T-helper 2 cell treated with Interferon-gamma antibody and Interleukin-4, amounts not matched to agents 5 μg/mL and 100 μg/mL, for 36 hours (primary cell): ENCODE results near the gene BUB1B.
"Not testable (repeated sequence)": the region's sequence is repeated elsewhere in the genome, so short reads cannot be mapped to it uniquely, and the experiment has no call there.

ENCODE experiments used
- DNase-seq: peaks from one replicate; pipeline ENCODE4 v3.0.0; 2021; ENCODE audit warnings: low spot score
- H3K27ac Mint-ChIP-seq: one replicate; pipeline ENCODE4 v1.8.0; 2021; ENCODE audit warnings: mild to moderate bottlenecking, mixed read lengths
- H3K27me3 Mint-ChIP-seq: one replicate; pipeline ENCODE4 v1.8.0; 2021; ENCODE audit warnings: low read depth, mixed read lengths
- H3K36me3 Mint-ChIP-seq: one replicate; pipeline ENCODE4 v1.8.0; 2021; ENCODE audit warnings: low read depth, mixed read lengths
- H3K4me1 Mint-ChIP-seq: one replicate; pipeline ENCODE4 v1.8.0; 2021; ENCODE audit warnings: low read depth, mixed read lengths
- H3K4me3 Mint-ChIP-seq: one replicate; pipeline ENCODE4 v1.8.0; 2022; ENCODE audit warnings: mild to moderate bottlenecking, moderate library complexity, mixed read lengths
- H3K9me3 Mint-ChIP-seq: one replicate; pipeline ENCODE4 v1.8.0; 2021; ENCODE audit warnings: mixed read lengths

BUB1B gene

DNA sequence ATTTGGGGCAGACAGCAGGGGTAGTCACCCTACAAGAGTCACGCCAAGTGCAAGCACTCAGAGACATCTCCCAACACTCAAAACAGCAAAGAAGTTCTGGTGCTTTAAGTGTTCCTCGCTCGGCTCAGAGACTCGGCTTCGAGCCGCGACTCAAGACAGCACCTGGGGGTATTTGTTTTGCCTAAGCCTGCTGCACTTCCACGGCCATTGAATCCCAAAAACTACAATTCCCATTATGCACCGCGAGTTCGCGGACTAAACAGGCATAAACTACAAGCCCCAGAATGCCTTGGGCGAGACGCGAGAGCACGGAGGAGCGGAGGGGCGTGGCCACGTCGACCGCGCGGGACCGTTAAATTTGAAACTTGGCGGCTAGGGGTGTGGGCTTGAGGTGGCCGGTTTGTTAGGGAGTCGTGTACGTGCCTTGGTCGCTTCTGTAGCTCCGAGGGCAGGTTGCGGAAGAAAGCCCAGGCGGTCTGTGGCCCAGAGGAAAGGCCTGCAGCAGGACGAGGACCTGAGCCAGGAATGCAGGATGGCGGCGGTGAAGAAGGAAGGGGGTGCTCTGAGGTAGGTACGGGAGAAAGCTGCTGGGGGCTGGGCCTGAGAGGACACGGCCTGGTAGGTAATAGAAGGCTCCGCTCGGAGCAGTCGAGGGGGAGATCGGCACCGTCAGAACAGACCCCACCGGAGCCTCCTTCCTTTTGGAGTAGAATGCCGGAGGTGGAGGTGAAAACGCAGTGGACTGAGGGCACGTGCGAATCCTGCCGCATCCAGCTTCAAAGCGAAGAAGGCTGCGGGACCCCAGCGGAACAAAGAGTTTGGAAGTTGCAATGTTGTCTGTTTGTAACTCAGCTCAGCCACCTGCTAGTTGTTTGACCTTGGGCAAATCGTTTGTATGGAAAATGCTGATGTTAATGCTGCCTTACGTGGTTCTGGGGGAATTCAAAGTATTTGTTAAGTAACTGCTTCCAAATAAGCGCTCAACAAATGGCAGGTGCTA lies at the start of gene BUB1B:
Gene BUB1B, plus strand, starts transcription at position 381 of the 1,000 bp plus-strand sequence. Its CDS starts 152 bp downstream, at position 533.
- peak; percentile 93 for DNase-seq
- no peak within 1 kb of the TSS for H3K4me3 Mint-ChIP-seq
- H3K27ac Mint-ChIP-seq = no peak within 1 kb of the TSS
- H3K36me3 Mint-ChIP-seq = peaks cover 19% of the 10 kb centered on the region
- H3K27me3 Mint-ChIP-seq = no peaks in the 10 kb centered on the region
- H3K9me3 Mint-ChIP-seq = no peaks in the 10 kb centered on the region
- H3K4me1 Mint-ChIP-seq = peaks cover 9% of the 10 kb centered on the region

- Mint-ChIP-seq H3K27ac (no peak overlapping the region), H3K4me3 (no peak overlapping the region), H3K9me3 (no peaks in the 10 kb centered on the region), H3K27me3 (peaks cover 6% of the 10 kb centered on the region), H3K36me3 (no peaks in the 10 kb centered on the region), H3K4me1 (peaks cover 42% of the 10 kb centered on the region)
- DNase-seq = no peak
Measured at GRCh38 chr15:40111888-40112287, 49.0 kb upstream of the BUB1B start.

DNA sequence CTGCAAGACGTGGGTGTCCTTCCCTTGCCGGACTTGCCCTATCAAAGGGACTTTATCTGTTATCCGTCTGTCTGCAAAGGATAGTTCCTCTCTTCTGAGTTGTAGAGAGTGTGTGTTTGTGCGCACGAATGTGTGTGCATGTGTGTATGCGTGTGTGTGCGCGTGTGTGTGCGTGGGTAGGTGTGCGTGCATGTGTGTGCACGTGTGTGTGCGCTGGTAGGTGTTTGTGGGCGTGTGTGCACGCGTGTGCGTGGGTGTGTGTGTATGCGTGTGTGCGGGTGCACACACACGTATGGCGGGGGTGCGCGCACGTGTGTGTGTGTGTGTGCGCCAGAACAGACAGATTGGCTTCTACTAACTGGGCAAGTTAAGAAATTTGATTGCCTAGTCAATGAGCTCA lies 48.1 kb upstream of the BUB1B start:
- DNase-seq = no peak
- no peak overlapping the region for H3K4me3 Mint-ChIP-seq
- peaks cover 6% of the 10 kb centered on the region for H3K27me3 Mint-ChIP-seq
- H3K9me3 Mint-ChIP-seq = no peaks in the 10 kb centered on the region
- no peaks in the 10 kb centered on the region for H3K36me3 Mint-ChIP-seq
- H3K27ac Mint-ChIP-seq = no peak overlapping the region
- H3K4me1 Mint-ChIP-seq = peaks cover 40% of the 10 kb centered on the region

DNA sequence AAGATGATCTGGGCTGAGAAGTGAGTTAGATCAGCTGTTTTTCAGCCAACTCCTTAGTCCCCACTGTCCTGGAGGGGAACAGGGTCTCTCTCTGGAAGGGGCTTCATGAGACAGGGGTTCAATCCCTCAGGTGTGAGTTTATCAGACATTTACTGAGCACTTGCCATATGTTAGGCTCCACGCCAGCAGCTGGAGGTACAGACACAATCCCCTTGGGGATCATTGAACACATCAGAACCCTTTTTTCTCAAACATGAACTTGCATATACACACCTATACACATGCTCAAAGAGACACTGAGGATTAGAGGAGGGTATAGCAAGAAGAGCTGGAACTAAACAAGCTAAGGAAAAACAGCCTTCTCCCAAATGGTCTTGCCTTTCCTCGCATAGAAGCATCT lies 46.7 kb upstream of the BUB1B start:
- Mint-ChIP-seq H3K27me3 (peaks cover 6% of the 10 kb centered on the region), H3K27ac (no peak overlapping the region), H3K4me3 (no peak overlapping the region), H3K4me1 (peaks cover 30% of the 10 kb centered on the region), H3K36me3 (no peaks in the 10 kb centered on the region), H3K9me3 (no peaks in the 10 kb centered on the region)
- DNase-seq = no peak

DNA sequence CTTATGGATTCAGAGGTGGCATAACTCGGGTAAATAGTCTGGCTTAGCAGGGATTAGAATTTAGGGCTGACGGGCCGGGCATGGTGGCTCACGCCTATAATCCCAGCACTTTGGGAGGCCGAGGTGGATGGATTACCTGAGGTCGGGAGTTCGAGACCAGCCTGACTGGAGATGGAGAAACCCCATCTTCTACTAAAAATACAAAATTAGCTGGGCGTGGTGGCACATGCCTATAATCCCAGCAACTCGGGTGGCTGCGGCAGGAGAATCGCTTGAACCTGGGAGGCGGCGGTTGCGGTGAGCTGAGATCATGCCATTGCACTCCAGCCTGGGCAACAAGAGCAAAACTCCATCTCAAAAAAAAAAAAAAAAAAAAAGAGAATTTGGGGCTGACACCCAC lies 45.8 kb upstream of the BUB1B start:
- not testable (repeated sequence) for DNase-seq, H3K9me3 Mint-ChIP-seq, H3K27me3 Mint-ChIP-seq, H3K36me3 Mint-ChIP-seq, H3K27ac Mint-ChIP-seq, H3K4me3 Mint-ChIP-seq
- peaks cover 26% of the 10 kb centered on the region for H3K4me1 Mint-ChIP-seq

- peaks cover 6% of the 10 kb centered on the region for H3K27me3 Mint-ChIP-seq
- peak overlapping the region; percentile 72 for H3K4me3 Mint-ChIP-seq
- DNase-seq = peak; percentile 63
- H3K27ac Mint-ChIP-seq = peak overlapping the region; percentile 89
- H3K9me3 Mint-ChIP-seq = no peaks in the 10 kb centered on the region
- no peaks in the 10 kb centered on the region for H3K36me3 Mint-ChIP-seq
- peaks cover 26% of the 10 kb centered on the region for H3K4me1 Mint-ChIP-seq
Measured at GRCh38 chr15:40115670-40116093, 45.2 kb upstream of the BUB1B start.

DNA sequence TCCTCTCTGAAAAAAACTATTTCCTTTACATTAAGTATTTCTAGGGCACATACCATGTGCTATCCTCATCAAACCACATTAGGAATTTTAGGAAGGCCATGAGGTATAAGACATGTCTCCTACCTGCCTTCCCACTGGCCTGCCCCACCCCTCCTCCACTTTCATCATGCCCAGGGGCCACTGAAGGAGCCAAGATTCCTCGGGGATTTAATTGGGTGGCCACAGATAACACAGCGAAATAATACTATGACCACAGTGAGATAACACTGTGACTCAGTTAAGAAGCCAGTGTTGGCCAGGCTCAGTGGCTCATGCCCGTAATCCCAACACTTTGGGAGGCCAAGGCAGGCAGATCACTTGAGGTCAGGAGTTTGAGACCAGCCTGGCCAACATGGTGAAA lies 42.4 kb upstream of the BUB1B start:
- peaks cover 11% of the 10 kb centered on the region for H3K27me3 Mint-ChIP-seq
- no peak for DNase-seq
- no peak overlapping the region for H3K4me3 Mint-ChIP-seq
- no peaks in the 10 kb centered on the region for H3K9me3 Mint-ChIP-seq
- H3K36me3 Mint-ChIP-seq = no peaks in the 10 kb centered on the region
- peaks cover 23% of the 10 kb centered on the region for H3K4me1 Mint-ChIP-seq
- no peak overlapping the region for H3K27ac Mint-ChIP-seq

- H3K9me3 Mint-ChIP-seq = no peaks in the 10 kb centered on the region
- H3K4me1 Mint-ChIP-seq = peaks cover 2% of the 10 kb centered on the region
- no peak overlapping the region for H3K4me3 Mint-ChIP-seq
- H3K36me3 Mint-ChIP-seq = no peaks in the 10 kb centered on the region
- no peak for DNase-seq
- peaks cover 11% of the 10 kb centered on the region for H3K27me3 Mint-ChIP-seq
- H3K27ac Mint-ChIP-seq = no peak overlapping the region
Measured at GRCh38 chr15:40121911-40122638, 38.8 kb upstream of the BUB1B start.

GRCh38 chr15:40122989-40123388 lies 37.9 kb upstream of the BUB1B start:
- peaks cover 11% of the 10 kb centered on the region for H3K27me3 Mint-ChIP-seq

DNA sequence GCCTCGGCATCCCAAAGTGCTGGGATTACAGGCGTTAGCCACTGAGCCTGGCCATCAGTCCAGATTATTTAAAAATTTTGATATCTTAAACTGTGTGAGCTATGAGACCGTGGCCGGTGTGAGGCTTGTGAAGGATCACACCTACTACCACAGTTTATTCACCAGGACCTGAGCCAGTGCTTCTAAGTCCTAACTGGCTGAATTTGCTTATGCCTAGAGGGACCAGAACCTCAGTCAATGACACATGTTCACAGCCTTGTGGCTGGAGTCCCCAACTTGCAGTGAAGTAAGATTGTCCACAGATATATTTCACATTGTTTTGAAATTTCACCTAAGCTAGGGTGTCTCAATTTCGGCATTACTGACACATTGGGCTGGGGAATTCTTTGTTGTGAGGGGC lies 37.0 kb upstream of the BUB1B start:
- peaks cover 11% of the 10 kb centered on the region for H3K27me3 Mint-ChIP-seq
- not testable (repeated sequence) for H3K27ac Mint-ChIP-seq, DNase-seq, H3K9me3 Mint-ChIP-seq, H3K36me3 Mint-ChIP-seq, H3K4me1 Mint-ChIP-seq, H3K4me3 Mint-ChIP-seq

More at GRCh38 chr15:40122989-40123388, 37.9 kb upstream of the BUB1B start:
- not testable (repeated sequence) for DNase-seq, H3K27ac Mint-ChIP-seq, H3K4me3 Mint-ChIP-seq, H3K9me3 Mint-ChIP-seq, H3K36me3 Mint-ChIP-seq, H3K4me1 Mint-ChIP-seq

GRCh38 chr15:40124333-40124732 lies 36.5 kb upstream of the BUB1B start:
- not testable (repeated sequence) for H3K36me3 Mint-ChIP-seq, H3K27ac Mint-ChIP-seq, DNase-seq, H3K4me3 Mint-ChIP-seq, H3K4me1 Mint-ChIP-seq, H3K9me3 Mint-ChIP-seq
- peaks cover 11% of the 10 kb centered on the region for H3K27me3 Mint-ChIP-seq

- H3K27ac Mint-ChIP-seq, H3K4me3 Mint-ChIP-seq, DNase-seq, H3K9me3 Mint-ChIP-seq, H3K36me3 Mint-ChIP-seq, H3K4me1 Mint-ChIP-seq: not testable (repeated sequence)
- H3K27me3 Mint-ChIP-seq = peaks cover 11% of the 10 kb centered on the region
Measured at GRCh38 chr15:40124807-40125285, 36.0 kb upstream of the BUB1B start.

GRCh38 chr15:40125950-40126349 lies 34.9 kb upstream of the BUB1B start:
- H3K27ac Mint-ChIP-seq = no peak overlapping the region
- no peaks in the 10 kb centered on the region for H3K4me1 Mint-ChIP-seq
- H3K9me3 Mint-ChIP-seq = no peaks in the 10 kb centered on the region
- no peak overlapping the region for H3K4me3 Mint-ChIP-seq
- no peak for DNase-seq
- no peaks in the 10 kb centered on the region for H3K36me3 Mint-ChIP-seq
- H3K27me3 Mint-ChIP-seq = peaks cover 11% of the 10 kb centered on the region
